A204.1 (cell line): ENCODE results near the gene ACP5.
"Not testable (repeated sequence)": the region's sequence is repeated elsewhere in the genome, so short reads cannot be mapped to it uniquely, and the experiment has no call there.

Experiments used
- FAIRE-seq: peaks from 2 replicates; lab custom pipeline; 2012; peaks lifted over from hg19 to GRCh38; lab: Jason Lieb, UNC

ACP5 gene

DNA sequence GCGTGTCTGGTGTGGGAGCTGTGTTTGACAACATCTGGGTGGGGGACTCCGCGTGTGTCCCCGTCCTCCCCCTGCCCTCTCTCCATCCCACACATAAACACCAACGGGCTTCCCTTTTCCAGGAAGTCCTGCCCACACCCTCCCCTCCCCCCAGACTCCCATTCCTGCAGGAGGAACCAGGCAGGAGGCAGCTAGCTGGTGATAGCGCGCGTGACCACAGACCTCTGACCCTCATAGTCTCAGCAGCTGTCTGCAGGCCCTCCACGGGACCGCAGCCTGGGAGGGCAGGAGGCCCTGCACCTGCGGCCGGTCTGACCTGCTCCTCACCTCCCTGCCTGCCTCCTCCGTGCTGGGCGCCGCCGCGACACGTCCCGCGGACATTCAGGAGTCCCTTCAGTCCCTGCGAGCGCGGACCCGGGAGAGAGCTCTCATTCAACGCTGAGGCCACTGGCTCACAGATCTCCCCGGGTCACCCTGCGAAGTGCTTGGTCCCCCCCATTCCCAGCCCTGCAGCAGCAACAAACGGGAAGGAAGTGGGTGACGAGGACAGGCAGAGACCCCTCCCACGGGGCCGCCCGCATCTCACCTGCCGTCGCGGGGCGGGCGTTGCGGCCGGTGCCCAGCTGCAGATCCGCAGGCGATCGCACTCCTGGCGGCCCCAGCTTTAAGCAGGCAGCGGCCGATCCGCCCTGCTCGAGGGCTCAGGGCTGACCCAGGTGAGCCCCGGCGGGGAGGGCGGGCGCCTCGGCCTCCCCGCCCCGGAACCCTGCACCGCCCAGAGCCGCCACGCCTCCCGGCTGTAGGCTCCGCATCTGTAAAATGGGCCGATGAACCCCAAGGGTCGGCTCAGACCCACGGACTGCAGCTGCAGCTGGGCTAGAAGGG, 1.1 kb upstream of the ACP5 start:
- no peak for FAIRE-seq

DNA sequence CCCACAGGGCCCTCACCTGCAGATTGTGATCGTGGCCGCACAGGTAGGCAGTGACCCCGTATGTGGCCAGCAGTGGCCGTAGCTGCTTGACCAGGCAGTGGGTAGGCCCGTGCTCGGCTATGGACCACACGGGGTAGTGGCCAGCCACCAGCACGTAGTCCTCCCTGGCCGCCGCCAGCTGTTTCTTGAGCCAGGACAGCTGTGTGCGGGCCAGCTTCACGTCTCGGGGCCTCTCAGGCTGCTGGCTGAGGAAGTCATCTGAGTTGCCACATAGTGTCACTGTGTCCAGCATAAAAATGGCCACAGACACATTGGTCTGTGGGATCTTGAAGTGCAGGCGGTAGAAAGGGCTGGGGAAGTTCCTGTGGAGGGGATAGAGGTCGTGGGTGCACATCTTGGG, 1.2 kb downstream of the ACP5 start:
- FAIRE-seq: no peak

DNA sequence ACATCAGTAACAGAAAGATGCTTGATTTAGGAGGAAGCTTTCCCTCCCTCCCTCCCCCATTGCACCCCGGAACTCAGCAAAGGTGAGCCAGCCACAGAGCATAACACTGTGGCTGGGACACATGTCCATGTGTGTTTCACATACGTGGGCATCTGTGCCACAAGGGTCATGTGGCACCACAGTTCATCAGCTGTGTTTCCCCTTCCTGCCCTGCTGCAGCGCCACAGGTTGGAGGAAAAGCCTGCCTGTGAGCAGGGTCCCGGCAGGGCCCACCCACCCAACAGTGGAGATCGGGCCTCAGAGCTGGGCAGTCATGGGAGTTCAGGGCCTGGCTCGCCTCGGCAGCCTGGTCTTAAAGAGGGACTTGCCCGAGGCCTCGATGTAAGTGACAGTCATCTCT, 2.8 kb downstream of the ACP5 start:
- FAIRE-seq: no peak

DNA sequence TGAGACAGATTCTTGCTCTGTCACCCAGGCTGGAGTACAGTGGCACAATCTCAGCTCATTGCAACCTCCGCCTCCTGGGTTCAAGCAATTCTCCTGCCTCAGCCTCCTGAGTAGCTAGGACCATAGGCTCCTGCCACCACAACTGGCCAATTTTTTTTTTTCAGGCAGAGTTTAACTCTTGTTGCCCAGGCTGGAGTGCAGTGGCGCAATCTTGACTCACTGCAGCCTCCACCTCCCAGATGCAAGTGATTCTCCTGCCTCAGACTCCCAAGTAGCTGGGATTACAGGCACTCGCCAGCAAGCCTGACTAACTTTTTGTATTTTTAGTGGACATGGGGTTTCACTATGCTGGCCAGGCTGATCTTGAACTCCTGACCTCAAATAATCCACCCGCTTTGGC, 3.7 kb downstream of the ACP5 start:
- FAIRE-seq: not testable (repeated sequence)

DNA sequence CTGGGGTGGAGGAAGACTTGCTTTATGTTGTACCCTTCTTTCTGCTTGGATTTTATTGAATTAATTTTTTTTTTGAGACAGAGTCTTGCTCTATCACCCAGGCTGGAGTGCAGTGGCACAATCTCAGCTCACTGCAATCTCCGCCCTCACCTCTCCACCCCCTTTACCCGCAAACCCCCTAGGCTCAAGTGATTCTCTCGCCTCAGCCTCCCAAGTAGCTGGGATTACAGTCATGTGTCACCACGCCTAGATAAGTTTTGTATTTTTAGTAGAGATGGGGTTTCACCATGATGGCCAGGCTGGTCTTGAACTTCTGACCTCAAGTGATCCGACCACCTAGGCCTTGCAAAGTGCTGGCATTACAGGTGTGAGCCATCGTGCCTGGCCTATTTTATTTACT, 4.1 kb downstream of the ACP5 start:
- not testable (repeated sequence) for FAIRE-seq

DNA sequence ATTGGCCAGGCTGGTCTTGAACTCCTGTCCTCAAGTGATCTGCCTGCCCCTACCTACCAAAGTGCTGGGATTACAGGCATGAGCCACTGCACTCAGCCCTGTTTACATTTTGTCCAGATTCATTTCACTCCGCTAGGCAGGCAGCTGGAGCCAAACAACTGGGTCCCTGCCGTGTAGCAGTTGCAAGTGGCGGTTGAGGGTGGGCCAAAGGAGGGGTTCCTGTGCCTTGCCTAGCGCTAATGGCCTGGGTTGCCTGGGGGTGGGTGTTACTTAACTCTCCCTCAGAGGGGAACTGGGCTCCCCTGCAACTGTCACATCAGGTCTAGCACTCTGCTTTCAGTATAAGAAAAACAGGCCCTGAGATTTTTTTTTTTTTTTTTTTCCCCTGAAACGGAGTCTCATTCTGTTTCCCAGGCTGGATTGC, 7.4 kb downstream of the ACP5 start:
- FAIRE-seq: no peak

DNA sequence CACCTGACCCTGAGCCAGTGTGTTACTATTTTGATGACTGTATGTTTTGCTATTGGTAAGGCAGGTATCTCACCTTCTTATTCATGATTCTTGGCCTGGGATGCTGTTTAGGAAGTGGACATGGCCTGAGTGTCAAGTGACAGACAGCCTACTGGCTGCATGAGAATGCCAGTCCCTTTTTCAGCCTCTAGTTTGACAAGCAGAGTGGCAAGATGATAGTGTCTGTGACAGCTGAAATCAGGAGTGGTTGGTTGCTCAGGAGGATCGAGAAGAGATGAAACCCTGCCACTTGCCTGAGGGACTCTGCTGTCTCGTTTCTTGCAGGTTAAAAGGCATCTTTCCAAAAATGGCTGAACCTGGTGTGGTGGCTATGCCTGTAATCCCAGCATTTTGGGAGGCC, 11.3 kb downstream of the ACP5 start:
- FAIRE-seq: no peak

DNA sequence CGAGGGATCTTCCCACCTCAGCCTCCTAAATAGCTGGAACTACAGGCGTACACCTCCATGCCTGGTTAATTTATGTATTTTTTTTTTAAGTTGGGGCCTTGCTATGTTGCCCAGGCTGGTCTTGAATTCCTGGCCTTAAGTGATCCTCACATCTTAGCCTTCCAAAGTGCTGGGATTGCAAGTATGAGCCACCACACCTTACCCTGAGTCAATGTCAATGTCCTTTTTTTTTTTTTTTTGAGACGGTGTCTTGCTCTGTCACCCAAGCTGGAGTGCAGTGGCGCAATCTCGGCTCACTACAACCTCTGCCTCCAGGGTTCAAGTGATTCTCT, 11.8 kb downstream of the ACP5 start:
- not testable (repeated sequence) for FAIRE-seq

DNA sequence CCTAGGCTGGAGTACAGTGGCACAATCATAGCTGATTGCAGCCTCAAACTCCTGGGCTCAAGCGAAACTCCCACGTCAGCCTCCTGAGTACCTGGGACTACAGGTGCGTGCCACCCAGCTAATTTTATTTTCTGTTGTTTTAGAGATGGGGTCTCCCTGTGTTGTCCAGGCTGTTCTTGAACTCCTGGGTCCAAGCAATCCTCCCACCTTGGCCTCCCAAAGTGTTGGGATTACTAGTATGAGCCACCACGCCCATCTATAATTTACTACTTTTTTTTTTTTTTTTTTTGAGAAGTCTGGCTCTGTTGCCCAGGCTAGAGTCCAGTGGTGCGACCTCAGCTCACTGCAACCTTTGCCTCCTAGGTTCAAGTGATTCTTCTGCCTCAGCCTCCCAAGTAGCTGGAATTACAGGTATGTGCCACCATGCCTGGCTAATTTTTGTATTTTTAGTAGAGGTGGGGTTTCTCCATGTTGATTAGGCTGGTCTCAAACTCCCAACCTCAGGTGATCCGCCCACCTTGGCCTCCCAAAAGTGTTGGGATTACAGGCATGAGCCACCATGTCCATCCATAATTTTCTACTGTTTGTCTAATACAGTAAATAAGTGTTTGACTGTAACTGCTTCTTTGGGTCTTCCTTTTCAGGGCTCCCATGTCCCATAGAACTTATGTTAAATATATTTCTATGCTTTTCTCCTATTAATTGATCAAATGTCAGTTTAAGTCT, 13.2 kb downstream of the ACP5 start:
- FAIRE-seq: not testable (repeated sequence)

DNA sequence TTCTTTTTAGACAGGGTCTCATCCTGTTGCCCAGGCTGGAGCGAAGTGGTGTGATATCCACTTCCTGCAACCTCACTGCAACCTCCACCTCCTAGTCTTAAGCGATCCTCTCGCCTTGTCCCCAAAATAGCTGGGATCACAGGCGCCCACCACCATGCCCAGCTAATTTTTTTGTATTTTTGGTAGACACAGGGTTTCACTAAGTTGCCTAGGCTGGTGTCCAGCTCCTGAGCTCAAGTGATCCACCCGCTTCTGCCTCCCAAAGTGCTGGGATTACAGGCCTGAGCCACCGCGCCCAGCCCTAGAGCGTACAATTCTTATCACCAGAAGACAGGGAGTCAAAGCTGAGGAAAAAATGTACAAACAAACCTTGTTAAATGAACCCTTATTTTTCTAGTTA, 13.9 kb downstream of the ACP5 start:
- no peak for FAIRE-seq

DNA sequence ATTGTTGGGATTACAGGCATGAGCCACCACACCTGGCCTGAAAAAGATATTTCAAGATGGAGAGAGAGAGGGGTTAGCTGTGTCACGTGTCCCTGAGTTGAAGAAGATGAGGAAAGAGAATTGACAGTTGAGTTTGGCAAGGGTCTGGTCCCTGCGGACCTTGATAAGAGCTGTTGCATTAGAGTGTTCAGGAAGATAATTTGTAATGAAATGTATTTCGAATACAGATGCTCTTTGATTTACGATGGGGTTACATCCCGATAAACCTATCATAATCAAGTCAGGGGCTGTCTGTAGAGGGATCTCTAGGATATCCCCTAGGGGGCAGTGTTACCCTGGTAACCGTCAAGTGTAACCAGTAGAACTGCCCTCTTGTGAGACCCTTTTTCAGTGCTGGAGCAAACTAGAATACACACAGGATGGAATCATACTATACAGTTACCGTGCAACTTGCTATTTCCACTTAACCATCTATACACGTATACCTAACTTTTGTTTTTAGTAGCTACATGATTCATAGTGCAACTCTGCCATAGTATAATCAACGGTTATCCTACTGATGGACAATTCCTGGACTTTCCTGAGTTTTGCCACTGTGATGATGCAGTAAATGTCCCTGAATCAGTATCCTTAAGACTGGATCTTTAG, 16.9 kb downstream of the ACP5 start:
- FAIRE-seq: peak; percentile 73

DNA sequence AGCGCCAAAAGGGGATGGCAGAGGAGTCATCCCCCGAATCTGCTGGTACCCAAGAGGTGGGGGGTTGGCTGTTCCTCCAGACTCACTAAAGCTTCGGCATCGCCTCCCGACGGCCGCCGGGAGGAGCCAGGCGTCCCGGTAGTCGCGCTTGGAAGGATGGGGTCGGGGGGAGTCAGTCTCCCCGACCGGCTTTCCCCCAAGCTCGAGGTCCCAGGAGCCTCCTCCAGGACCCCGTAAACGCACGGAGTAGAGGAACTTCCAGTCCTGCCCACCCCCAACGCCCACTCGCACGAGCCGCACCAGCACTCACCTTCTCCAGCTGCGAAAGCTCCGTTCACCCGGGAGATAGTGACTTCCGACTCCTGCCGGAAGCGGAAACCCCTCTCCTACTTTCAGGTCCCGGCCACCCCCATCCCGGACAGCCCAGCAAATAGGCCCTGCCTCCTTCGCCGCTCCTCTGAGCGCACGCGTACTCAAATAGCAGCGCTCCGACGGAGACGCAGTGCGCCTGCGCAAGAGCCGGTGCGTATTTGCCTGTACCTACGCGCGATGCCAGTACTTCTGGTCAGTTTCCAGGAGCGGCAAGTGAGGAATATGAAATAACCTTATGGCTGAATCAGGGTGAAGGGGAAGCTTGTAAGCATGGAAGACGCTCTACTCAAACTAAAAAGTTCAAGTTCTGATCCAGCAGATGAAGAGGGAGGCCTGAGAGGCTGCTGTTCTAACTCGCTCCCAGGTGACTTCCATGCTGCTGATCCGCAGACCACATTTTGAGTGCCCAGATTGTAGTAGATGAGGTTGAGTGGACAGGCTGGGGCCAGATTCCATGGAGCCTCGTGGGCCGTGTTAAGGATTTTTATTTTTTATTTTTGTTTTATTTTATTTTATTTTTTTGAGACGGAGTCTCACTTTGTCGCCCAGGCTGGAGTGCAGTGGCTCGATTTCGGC, 18.3 kb downstream of the ACP5 start, which contains the start of gene ELOF1:
Gene ELOF1 (minus strand): TSS at position 350 of the 948 bp plus-strand sequence. CDS start 4,883 bp downstream, outside the sequence.
- peak; percentile 88 for FAIRE-seq

DNA sequence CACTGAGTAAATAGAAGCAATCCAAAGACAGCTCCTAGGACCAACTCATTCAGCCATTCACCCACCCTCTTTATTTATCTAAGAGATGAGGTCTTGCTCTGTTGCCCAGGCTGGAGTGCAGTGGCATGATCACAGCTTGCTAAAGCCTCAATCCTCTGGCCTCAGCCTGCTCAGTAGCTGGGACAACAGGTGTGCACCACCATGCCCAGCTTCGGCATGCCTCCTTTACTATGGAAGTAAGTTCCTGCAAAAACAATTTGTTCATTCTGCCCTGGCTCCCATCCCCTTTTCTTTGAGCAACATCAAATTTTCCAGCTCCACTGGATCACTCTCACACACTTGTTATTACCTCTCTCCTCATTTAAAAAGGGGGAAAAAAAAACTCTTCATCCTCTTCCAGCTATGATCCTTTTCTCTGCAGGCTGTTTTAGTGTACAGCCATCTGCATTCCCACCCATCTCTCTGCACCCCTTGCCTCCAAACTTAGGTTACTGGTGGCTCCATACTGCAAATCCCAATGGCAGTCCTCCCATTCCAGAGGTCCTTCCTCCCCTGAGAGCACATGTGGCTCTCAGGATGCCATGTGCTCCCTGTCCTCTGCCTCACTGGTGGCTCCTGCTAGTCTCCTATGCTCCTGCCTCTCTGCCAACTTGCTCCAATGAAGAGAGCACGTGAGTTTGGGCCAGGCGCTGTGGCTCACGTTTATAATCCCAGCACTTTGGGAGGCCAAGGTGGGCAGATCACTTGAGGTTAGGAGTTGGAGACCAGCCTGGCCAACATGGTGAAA, 20.6 kb downstream of the ACP5 start:
- FAIRE-seq: no peak

DNA sequence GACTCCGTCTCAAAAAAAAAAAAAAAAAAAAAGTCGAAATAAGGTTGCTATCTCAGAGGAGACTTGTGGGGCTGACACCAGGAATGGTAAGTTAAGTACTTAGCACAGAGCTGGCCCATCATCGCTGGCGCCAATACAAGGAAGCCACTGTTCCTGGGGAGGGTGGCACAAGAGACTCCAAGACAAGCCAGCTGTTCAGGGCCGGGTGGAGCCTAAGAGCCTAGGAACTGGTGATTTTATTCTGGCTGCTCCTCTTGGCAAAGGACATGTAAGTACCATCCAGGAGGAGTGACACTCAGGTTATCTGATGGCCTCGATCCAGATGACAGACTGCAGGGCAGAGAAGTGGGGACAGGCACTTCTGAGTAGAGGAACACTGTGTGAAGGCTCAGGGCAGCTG, 22.2 kb downstream of the ACP5 start:
- no peak for FAIRE-seq

DNA sequence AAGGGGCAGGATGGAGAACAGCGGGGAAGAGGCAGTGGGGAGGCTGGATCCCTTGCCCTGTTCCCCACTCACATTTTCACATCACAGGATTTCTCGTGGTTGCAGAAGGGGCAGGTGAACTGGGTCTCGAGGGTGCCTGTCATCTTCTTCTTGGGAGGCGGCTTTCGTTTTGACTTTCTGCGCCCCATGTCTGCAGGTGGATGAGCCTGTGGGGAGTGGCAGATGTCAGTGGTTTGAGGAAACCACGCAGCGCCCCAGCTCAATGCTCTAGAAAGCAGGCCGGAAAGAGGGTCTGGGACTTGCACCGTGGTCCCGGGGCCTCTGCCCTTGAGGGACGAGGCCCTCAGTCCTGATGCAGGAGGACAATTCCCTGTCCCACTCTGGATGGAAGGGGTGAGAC, 23.3 kb downstream of the ACP5 start:
- no peak for FAIRE-seq

DNA sequence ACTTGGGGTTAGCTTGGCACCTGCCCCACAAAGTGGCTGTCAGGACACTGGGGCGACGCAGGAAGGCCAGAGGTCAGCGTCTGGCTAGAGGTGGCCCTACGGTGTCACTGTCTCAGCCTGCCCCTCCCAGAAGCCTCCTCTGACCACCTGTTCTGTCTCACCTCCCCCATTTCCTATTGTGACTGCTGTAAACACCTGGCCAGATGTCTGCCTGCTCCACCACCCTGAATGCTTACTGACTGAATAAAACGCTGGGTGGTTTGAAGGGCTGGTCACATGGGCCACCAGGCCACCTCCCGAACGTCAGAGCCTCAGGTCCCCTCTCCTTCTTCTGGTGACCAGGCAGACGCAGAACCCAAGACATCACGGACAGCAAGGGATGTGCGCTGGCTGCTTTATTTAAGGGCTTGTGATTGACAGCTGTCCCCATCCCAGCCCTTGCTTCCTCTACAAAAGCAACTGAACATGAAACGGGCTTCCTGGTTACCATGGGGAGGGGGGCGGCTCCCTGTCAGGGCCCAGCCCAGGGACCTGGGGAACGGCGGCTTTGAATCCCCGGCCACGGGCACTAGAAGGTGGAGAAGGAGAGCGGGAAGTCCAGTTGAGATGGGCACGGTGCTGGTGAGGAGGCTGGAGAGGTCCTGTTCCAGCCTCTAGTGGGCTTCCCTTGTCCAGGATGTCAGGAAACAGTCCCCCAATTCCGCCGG, 24.6 kb downstream of the ACP5 start:
- FAIRE-seq: no peak

DNA sequence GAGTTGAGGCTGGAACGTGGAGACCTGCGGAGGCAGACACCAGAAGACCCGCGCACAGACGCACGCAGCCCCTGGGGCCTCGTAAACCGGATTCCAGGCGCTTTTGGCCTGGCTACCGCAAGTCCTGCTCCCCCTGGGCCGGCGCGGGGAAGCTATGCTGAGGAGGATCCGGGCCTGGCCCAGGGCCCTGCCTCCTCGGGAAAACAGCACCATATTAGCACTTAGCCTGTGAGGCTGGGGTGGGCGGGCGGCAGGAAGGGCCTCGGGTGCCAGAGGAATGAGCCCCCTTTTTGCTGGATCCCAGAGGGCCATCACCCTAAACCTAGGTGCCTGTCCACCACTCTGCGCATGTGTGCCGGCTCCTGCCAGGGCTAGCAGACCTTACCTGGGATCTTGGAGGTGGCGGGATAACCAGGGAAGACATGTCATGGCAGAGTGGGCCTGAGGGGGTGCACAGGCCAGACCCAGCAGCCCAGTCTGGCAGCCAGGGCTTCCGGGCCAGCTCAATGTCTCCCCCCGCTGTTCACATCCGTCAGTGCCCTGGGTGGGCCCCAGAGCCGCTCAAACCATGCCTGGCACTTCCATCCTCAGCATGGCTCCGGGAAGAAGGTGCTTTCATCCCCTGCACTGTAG, 25.7 kb downstream of the ACP5 start:
- no peak for FAIRE-seq

DNA sequence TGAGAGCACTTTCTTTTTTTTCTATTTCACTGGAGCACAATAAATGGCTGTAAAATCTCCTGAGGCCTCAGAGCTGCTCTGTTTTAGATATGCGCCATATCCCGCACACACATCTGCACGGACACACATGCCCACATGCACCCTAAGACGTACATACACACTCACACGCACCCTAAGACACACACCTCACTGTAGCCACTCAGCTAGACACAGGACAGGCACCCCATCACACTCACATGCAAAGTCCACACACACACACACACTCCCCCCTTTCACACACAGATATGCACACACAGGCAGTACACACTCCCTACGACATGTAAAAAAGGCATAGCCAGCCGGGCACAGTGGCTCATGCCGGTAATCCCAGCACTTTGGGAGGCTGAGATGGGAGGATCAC, 27.2 kb downstream of the ACP5 start:
- no peak for FAIRE-seq

DNA sequence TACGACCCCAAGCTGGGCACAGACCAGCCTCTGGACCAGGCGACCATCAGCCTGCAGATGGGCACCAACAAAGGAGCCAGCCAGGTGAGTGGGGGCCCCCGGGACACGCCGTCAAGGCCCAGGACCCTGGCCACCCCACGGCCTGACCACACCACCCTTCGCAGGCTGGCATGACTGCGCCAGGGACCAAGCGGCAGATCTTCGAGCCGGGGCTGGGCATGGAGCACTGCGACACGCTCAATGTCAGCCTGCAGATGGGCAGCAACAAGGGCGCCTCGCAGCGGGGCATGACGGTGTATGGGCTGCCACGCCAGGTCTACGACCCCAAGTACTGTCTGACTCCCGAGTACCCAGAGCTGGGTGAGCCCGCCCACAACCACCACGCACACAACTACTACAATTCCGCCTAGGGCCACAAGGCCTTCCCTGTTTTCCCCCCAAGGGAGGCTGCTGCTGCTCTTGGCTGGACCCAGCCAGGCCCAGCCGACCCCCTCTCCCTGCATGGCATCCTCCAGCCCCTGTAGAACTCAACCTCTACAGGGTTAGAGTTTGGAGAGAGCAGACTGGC, 28.0 kb downstream of the ACP5 start:
- FAIRE-seq: no peak
